B cell (primary cell): ENCODE results near the gene SCAF11. TPM values are rescaled to one million over a fixed set of nuclear protein-coding genes. Genes with fewer than 3 reads are reported as not detected.

ENCODE experiments used
- ATAC-seq: fragments of 200-7000 bp; cut with Tn5 transposase; one replicate; pipeline ENCODE4 v1.10.0; 2021; ENCODE audit warnings: low read depth, mild to moderate bottlenecking, moderate number of reproducible peaks, moderate library complexity
- CTCF ChIA-PET: fragments of 350-600 bp; sonication (Branson Sonifier 250); formaldehyde crosslinking; loops from one replicate; lab custom pipeline; 2021; ENCODE audit warnings: antibody characterized with exemption, inconsistent platforms; lab: Charles Lee
- POLR2A ChIA-PET: fragments of 350-600 bp; sonication (Branson Sonifier 250); formaldehyde crosslinking; loops from one replicate; lab custom pipeline; 2021; ENCODE audit warnings: antibody characterized with exemption; lab: Charles Lee
- DNase-seq: peaks from one replicate; pipeline ENCODE4 v3.0.0; 2013
- H2AFZ ChIP-seq: 2 replicates; pipeline ENCODE4 v1.6.1; 2012; ENCODE audit warnings: mild to moderate bottlenecking, low read depth, low read length; ENCODE audit not compliant: insufficient read depth, poor library complexity, severe bottlenecking
- H3K27ac ChIP-seq, 2 donors: 1 replicate in 1 of 2; 2 replicates in 1 of 2; pipeline ENCODE4 v1.5.1; 2012 to 2013; ENCODE audit warnings: low read length in 2 of 2, mild to moderate bottlenecking in 2 of 2, moderate library complexity in 1 of 2
- H3K27me3 ChIP-seq, 4 experiments: fragments of 200-600 bp in 1 of 4; sonication (generic) in 1 of 4; replicated peaks in 1 of 4; 1 replicate in 2 of 4; 2 replicates in 2 of 4; pipeline versions ENCODE4 v1.6.1 to v1.7.0; 2013 to 2016; ENCODE audit warnings: low read length in 3 of 4, mild to moderate bottlenecking in 2 of 4, mixed read lengths in 1 of 4, moderate library complexity in 1 of 4; ENCODE audit not compliant: insufficient read depth in 4 of 4, control insufficient read depth in 3 of 4; ENCODE audit errors: control extremely low read depth in 1 of 4
- H3K36me3 ChIP-seq, 2 experiments: replicated peaks in 1 of 2; 1 replicate in 1 of 2; 2 replicates in 1 of 2; pipeline versions ENCODE4 v1.6.1 to v1.7.1; 2013; ENCODE audit warnings: low read length in 1 of 2; ENCODE audit not compliant: insufficient read depth in 2 of 2, control insufficient read depth in 1 of 2; ENCODE audit errors: control extremely low read depth in 1 of 2, extremely low read depth in 1 of 2
- H3K4me1 ChIP-seq, 2 donors: fragments of 200-600 bp in 1 of 2; sonication (generic) in 1 of 2; 1 replicate in 1 of 2; 2 replicates in 1 of 2; pipeline versions ENCODE4 v1.5.1 to v1.6.1; 2013 to 2017; ENCODE audit warnings: low read length in 2 of 2; ENCODE audit not compliant: control insufficient read depth in 2 of 2, insufficient read depth in 2 of 2
- H3K4me2 ChIP-seq: replicated peaks from 2 replicates; pipeline ENCODE3; 2012; ENCODE audit warnings: mild to moderate bottlenecking, low read depth, low read length; ENCODE audit not compliant: poor library complexity, severe bottlenecking
- H3K4me3 ChIP-seq, 5 experiments: fragments of 200-600 bp in 1 of 5; sonication (generic) in 1 of 5; 1 replicate in 3 of 5; 2 replicates in 2 of 5; pipeline versions ENCODE4 v1.5.1 to v1.7.0; 2011 to 2016; ENCODE audit warnings: low read length in 4 of 5, mild to moderate bottlenecking in 4 of 5, low read depth in 2 of 5, control low read depth in 1 of 5, moderate library complexity in 1 of 5; ENCODE audit not compliant: insufficient read depth in 1 of 5; ENCODE audit errors: control extremely low read depth in 1 of 5, extremely low read depth in 1 of 5
- H3K79me2 ChIP-seq: fragments of 200-600 bp; sonication (generic); one replicate; pipeline ENCODE4 v1.6.0; 2016; ENCODE audit warnings: low read length; ENCODE audit not compliant: control insufficient read depth, insufficient read depth
- H3K9ac ChIP-seq: fragments of 200-600 bp; sonication (generic); 2 replicates; pipeline ENCODE4 v1.6.1; 2017; ENCODE audit warnings: mild to moderate bottlenecking, low read length, moderate library complexity
- H3K9me3 ChIP-seq, 3 donors: one replicate each; pipeline versions ENCODE4 v1.6.1 to v1.7.1; 2013; ENCODE audit warnings: low read length in 2 of 3; ENCODE audit not compliant: control insufficient read depth in 2 of 3, insufficient read depth in 1 of 3; ENCODE audit errors: control extremely low read depth in 1 of 3
- H4K20me1 ChIP-seq: 2 replicates; pipeline ENCODE4 v1.6.0; 2012; ENCODE audit warnings: mild to moderate bottlenecking, low read length; ENCODE audit not compliant: insufficient read depth, control insufficient read depth, poor library complexity, severe bottlenecking
- H3K27ac Mint-ChIP-seq: one replicate; pipeline ENCODE4 v1.8.0; 2021; ENCODE audit warnings: mixed read lengths
- H3K27me3 Mint-ChIP-seq: one replicate; pipeline ENCODE4 v1.8.0; 2021; ENCODE audit warnings: mixed read lengths
- H3K4me1 Mint-ChIP-seq: one replicate; pipeline ENCODE4 v1.8.0; 2021; ENCODE audit warnings: mixed read lengths
- H3K4me3 Mint-ChIP-seq: one replicate; pipeline ENCODE4 v1.8.0; 2021; ENCODE audit warnings: mixed read lengths
- H3K9me3 Mint-ChIP-seq: one replicate; pipeline ENCODE4 v1.8.0; 2022; ENCODE audit warnings: mixed read lengths; ENCODE audit not compliant: insufficient read depth
- EZH2 ChIP-seq: IDR thresholded peaks from 2 replicates; pipeline ENCODE4 v1.6.1; 2012; ENCODE audit warnings: borderline replicate concordance, low read depth, mild to moderate bottlenecking, moderate library complexity, low read length; ENCODE audit not compliant: insufficient read depth, poor library complexity, severe bottlenecking
- WGBS: methylation state at CpG from one replicate; pipeline ENCODE4 v1.1.5; 2013; ENCODE audit warnings: missing lambda C conversion rate; ENCODE audit not compliant: insufficient coverage; 5-methylcytosine and 5-hydroxymethylcytosine counted together
- intact Hi-C: fragments of 100-400 bp; cut with micrococcal nuclease; formaldehyde crosslinking; loops from one replicate; pipeline ENCODE4 v1.10.0; 2022
- polyA plus RNA-seq: library from polyadenylated mRNA; depleted of rRNA; stranded (reverse); fragments of >200 nt; gene quantifications from 2 replicates; pipeline ENCODE4 v1.2.3, GENCODE V29; 2012
- total RNA-seq, 2 donors: library from RNA; stranded (reverse); fragments of 120-200 nt in 1 of 2; gene quantifications; 1 replicate in 1 of 2; 2 replicates in 1 of 2; pipeline versions ENCODE4 v1.2.3 to v1.2.4, GENCODE V29; 2013 to 2022
- TF ChIP-seq, protein P1 (sequence below): fragments of 200-600 bp; IDR thresholded peaks from one replicate; pipeline ENCODE4 v1.8.0; 2022; ENCODE audit warnings: antibody characterized with exemption, mild to moderate bottlenecking

Gene SCAF11
- total and polyA plus RNA-seq, 2 donors (not counting 1 experiment from before 2014, with no cell fraction given), result 76.1 to 247 TPM

DNA sequence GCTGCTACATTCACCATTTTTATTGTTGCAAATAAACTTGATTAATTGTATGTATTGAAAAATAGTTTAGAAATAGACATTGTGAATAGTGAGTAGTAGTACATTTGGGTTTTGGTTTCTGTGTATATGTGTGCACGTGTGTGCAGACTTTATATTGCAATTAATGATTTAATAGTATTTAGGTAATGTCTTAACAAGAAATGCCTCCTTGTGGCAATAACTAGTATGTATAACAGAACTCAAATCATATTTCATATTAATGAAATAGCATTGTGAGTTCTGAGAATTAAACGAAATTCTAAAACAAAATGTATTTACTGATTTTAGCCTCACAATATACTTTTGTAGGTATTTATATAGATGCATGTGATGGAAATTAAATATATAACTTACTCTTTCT is 100.1 kb downstream of the SCAF11 start:
- Histone ChIP-seq H3K27me3 (no peaks in the 10 kb centered on the region), H4K20me1 (no peaks in the 10 kb centered on the region), H3K36me3 (peaks cover 9 to 37% of the 10 kb centered on the region in 2 experiments), H3K79me2 (no peaks in the 10 kb centered on the region), H3K4me3 (no peak overlapping the region), H3K9me3 (peaks cover 0 to 5% (median 4%) of the 10 kb centered on the region in 3 donors), H3K9ac (no peak overlapping the region), H2AFZ (no peak overlapping the region), H3K27ac (no peak overlapping the region), H3K4me1 (no peaks in the 10 kb centered on the region), H3K4me2 (no peak overlapping the region)
- DNase-seq, result no peak
- peaks cover 1% of the 10 kb centered on the region for H3K4me1 Mint-ChIP-seq
- H3K27ac Mint-ChIP-seq, result no peak overlapping the region
- no peak for ATAC-seq
- intact Hi-C loops, result loop anchor here (10.0 kb wide), 1 partner anchor 345 kb away; no protein-coding TSS in a partner anchor
- peaks cover 2% of the 10 kb centered on the region for H3K9me3 Mint-ChIP-seq
- CTCF ChIA-PET, result no interaction called here
- POLR2A ChIA-PET, result no interaction called here
- no peak overlapping the region for H3K4me3 Mint-ChIP-seq
- TF ChIP-seq EZH2, result no peak
- TF ChIP-seq, protein P1, sequence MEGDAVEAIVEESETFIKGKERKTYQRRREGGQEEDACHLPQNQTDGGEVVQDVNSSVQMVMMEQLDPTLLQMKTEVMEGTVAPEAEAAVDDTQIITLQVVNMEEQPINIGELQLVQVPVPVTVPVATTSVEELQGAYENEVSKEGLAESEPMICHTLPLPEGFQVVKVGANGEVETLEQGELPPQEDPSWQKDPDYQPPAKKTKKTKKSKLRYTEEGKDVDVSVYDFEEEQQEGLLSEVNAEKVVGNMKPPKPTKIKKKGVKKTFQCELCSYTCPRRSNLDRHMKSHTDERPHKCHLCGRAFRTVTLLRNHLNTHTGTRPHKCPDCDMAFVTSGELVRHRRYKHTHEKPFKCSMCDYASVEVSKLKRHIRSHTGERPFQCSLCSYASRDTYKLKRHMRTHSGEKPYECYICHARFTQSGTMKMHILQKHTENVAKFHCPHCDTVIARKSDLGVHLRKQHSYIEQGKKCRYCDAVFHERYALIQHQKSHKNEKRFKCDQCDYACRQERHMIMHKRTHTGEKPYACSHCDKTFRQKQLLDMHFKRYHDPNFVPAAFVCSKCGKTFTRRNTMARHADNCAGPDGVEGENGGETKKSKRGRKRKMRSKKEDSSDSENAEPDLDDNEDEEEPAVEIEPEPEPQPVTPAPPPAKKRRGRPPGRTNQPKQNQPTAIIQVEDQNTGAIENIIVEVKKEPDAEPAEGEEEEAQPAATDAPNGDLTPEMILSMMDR, result no peak
- WGBS, result no CpG with 5 or more reads among the region's 2 CpGs
- H3K27me3 Mint-ChIP-seq, result no peaks in the 10 kb centered on the region

GRCh38 chr12:45887544-45887943 is 102.8 kb downstream of the SCAF11 start:
- Histone ChIP-seq H3K9ac (no peak overlapping the region), H3K4me3 (no peak overlapping the region), H3K27ac (no peak overlapping the region), H2AFZ (no peak overlapping the region), H3K79me2 (no peaks in the 10 kb centered on the region), H3K4me2 (no peak overlapping the region), H3K27me3 (no peaks in the 10 kb centered on the region), H3K36me3 (peaks cover 9 to 26% of the 10 kb centered on the region in 2 experiments), H3K9me3 (peaks cover 1 to 11% (median 4%) of the 10 kb centered on the region in 3 donors), H3K4me1 (no peaks in the 10 kb centered on the region), H4K20me1 (no peaks in the 10 kb centered on the region)
- ChIA-PET POLR2A (interaction anchor here (0.5 kb wide), 1 partner anchor 167 kb away, joined by 3 read pairs; no protein-coding TSS in a partner anchor), CTCF (interaction anchor here (1.0 kb wide), 1 partner anchor 15 kb away, joined by 6 read pairs; no protein-coding TSS in a partner anchor)
- no peaks in the 10 kb centered on the region for H3K27me3 Mint-ChIP-seq
- H3K4me3 Mint-ChIP-seq, result no peak overlapping the region
- ATAC-seq, result no peak
- peaks cover 1% of the 10 kb centered on the region for H3K4me1 Mint-ChIP-seq
- 90% methylated on average over 2 of the region's 5 CpGs for WGBS
- H3K9me3 Mint-ChIP-seq, result peaks cover 2% of the 10 kb centered on the region
- TF ChIP-seq, protein P1, result no peak
- TF ChIP-seq EZH2, result no peak
- DNase-seq, result no peak
- intact Hi-C loops, result no loop called here
- H3K27ac Mint-ChIP-seq, result no peak overlapping the region
